Fibroblast of villous mesenchyme (primary cell): Measurements from ENCODE around the gene PASK. TPM values are rescaled to one million over a fixed set of nuclear protein-coding genes. Genes with fewer than 3 reads are reported as not detected.
"Not testable (repeated sequence)": the region's sequence is repeated elsewhere in the genome, so short reads cannot be mapped to it uniquely, and the experiment has no call there.

Experiments
- DNase-seq: peaks from one replicate; pipeline ENCODE4 v3.0.0-alpha.2; 2010; ENCODE audit warnings: low read depth
- H3K4me3 ChIP-seq: 2 replicates; pipeline ENCODE4 v1.5.1; 2011; ENCODE audit warnings: low read depth, mild to moderate bottlenecking, low read length
- total RNA-seq: library from RNA; depleted of rRNA; stranded (reverse); fragments of >200 nt; gene quantifications from 2 replicates; pipeline ENCODE4 v1.2.3, GENCODE V29; 2012
- TF ChIP-seq, protein P1 (sequence below): IDR thresholded peaks from 2 replicates; pipeline ENCODE4 v1.5.1; 2012; ENCODE audit warnings: low read depth, mild to moderate bottlenecking, low read length; ENCODE audit not compliant: insufficient read depth

PASK gene
- total RNA-seq, 1 donor, result 2.6 TPM

- TF ChIP-seq, protein P1, sequence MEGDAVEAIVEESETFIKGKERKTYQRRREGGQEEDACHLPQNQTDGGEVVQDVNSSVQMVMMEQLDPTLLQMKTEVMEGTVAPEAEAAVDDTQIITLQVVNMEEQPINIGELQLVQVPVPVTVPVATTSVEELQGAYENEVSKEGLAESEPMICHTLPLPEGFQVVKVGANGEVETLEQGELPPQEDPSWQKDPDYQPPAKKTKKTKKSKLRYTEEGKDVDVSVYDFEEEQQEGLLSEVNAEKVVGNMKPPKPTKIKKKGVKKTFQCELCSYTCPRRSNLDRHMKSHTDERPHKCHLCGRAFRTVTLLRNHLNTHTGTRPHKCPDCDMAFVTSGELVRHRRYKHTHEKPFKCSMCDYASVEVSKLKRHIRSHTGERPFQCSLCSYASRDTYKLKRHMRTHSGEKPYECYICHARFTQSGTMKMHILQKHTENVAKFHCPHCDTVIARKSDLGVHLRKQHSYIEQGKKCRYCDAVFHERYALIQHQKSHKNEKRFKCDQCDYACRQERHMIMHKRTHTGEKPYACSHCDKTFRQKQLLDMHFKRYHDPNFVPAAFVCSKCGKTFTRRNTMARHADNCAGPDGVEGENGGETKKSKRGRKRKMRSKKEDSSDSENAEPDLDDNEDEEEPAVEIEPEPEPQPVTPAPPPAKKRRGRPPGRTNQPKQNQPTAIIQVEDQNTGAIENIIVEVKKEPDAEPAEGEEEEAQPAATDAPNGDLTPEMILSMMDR, result no peak
- peak; percentile 79 for DNase-seq
- peak within 1 kb of the TSS; percentile 93 for H3K4me3 ChIP-seq
These were observed 47.0 kb downstream of the PASK start, which contains the start of gene MTERF4 for GRCh38 chr2:241102239-241102803. Gene MTERF4 (minus strand): TSS chr2:241102287. CDS start chr2:241102273, 14 bp downstream.

- H3K4me3 ChIP-seq, result no peak overlapping the region
- TF ChIP-seq, protein P1, result no peak
- DNase-seq, result no peak
These were observed 50.0 kb downstream of the PASK start for GRCh38 chr2:241099246-241099645.

GRCh38 chr2:241096979-241097378 is 52.3 kb downstream of the PASK start:
- TF ChIP-seq, protein P1, result no peak
- DNase-seq, result no peak
- H3K4me3 ChIP-seq, result no peak overlapping the region

DNA sequence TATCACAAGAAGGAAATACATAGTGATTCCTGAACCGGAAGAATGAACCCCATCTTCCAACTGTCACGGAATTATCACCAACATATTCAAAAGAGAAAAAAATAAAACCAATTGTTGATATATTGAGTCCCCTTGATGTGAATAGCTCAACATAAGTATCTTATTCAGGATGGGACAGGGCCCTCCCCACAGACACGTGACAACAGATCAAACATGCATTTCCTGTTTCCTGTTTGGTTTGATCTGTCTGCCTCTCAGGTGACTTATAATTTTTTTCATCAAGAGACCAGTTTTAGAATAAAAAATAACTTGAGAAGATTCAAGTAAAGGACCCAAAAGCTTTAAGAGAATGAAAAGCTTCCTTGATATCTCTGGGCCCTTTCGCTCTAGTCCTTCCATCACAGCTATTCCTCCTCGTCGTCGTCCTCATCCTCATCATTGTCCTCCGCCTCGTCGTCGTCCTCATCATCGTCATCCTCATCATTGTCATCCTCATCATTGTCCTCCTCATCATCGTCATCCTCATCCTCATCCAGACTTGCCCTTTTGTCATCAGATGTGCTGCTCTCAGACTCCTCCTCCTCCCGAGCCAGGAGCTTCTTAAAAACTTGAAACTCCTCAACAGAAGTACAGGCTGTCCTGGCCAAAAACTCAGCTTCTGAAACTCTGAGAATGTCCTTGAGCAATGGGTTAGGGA is 53.5 kb downstream of the PASK start:
- H3K4me3 ChIP-seq, result no peak overlapping the region
- DNase-seq, result no peak
- TF ChIP-seq, protein P1, result no peak

- DNase-seq, result no peak
- no peak overlapping the region for H3K4me3 ChIP-seq
These were observed 54.3 kb downstream of the PASK start for GRCh38 chr2:241094924-241095420.

GRCh38 chr2:241094172-241094571 is 55.1 kb downstream of the PASK start:
- no peak overlapping the region for H3K4me3 ChIP-seq
- no peak for DNase-seq
- TF ChIP-seq, protein P1, result no peak

More at GRCh38 chr2:241094924-241095420, 54.3 kb downstream of the PASK start:
- TF ChIP-seq, protein P1, result no peak

- not testable (repeated sequence) for H3K4me3 ChIP-seq, DNase-seq
These were observed 56.0 kb downstream of the PASK start for GRCh38 chr2:241093133-241093781.
